Esophagus muscularis mucosa (tissue), 3 donors: Measurements from ENCODE around the gene ESD.

Source experiments
- CTCF ChIP-seq, 3 experiments: fragments of 200-600 bp in 2 of 3; fragments of 450-650 bp in 1 of 3; sonication (generic) in 2 of 3; IDR thresholded peaks; one replicate each; pipeline ENCODE4 v1.5.1; 2017 to 2019; ENCODE audit warnings: antibody characterized with exemption in 3 of 3, mild to moderate bottlenecking in 2 of 3, moderate library complexity in 1 of 3
- POLR2A ChIP-seq: fragments of 450-650 bp; IDR thresholded peaks from one replicate; pipeline ENCODE4 v1.6.1; 2017; ENCODE audit warnings: antibody characterized with exemption, moderate library complexity, mild to moderate bottlenecking, low read depth

GRCh38 chr13:46757640-46758039 lies 39.3 kb downstream of the ESD start:
- TF ChIP-seq CTCF (IDR thresholded peaks at IDR 0.05) (no peak), POLR2A (no peak)
